Bone marrow (tissue), 2 donors: ENCODE results near the gene GALNT17.

ENCODE experiments used
- DNase-seq, 2 donors: peaks; one replicate each; lab custom pipeline; 2025; lab: John Stamatoyannopoulos, UW

GALNT17 gene

GRCh38 chr7:71132127-71132376 is at the start of gene GALNT17:
TSS of gene GALNT17 (plus strand) at chr7:71132144.
- no peak for DNase-seq

- no peak for DNase-seq
Measured at GRCh38 chr7:71095266-71095860, 36.6 kb upstream of the GALNT17 start.

GRCh38 chr7:71096351-71096750 is 35.6 kb upstream of the GALNT17 start:
- no peak for DNase-seq

GRCh38 chr7:71106226-71106625 is 25.7 kb upstream of the GALNT17 start:
- DNase-seq = no peak

- no peak for DNase-seq
Measured at GRCh38 chr7:71112436-71112835, 19.5 kb upstream of the GALNT17 start.

GRCh38 chr7:71120096-71120495 is 11.8 kb upstream of the GALNT17 start:
- DNase-seq = no peak

GRCh38 chr7:71129126-71129525 is 2.8 kb upstream of the GALNT17 start:
- no peak for DNase-seq

- DNase-seq = no peak
Measured at GRCh38 chr7:71130031-71130679, 1.8 kb upstream of the GALNT17 start.

- no peak for DNase-seq
Measured at GRCh38 chr7:71131256-71132126, 453 bp upstream of the GALNT17 start.

- no peak for DNase-seq
Measured at GRCh38 chr7:71132377-71133231, 660 bp downstream of the GALNT17 start.

GRCh38 chr7:71133232-71133622 is 1.3 kb downstream of the GALNT17 start:
- no peak for DNase-seq

GRCh38 chr7:71133856-71134255 is 1.9 kb downstream of the GALNT17 start:
- no peak for DNase-seq

- DNase-seq = no peak
Measured at GRCh38 chr7:71135116-71135515, 3.2 kb downstream of the GALNT17 start.

- no peak for DNase-seq
Measured at GRCh38 chr7:71135663-71136062, 3.7 kb downstream of the GALNT17 start.

- no peak for DNase-seq
Measured at GRCh38 chr7:71137479-71137878, 5.5 kb downstream of the GALNT17 start.

GRCh38 chr7:71140264-71140663 is 8.3 kb downstream of the GALNT17 start:
- no peak for DNase-seq

- no peak for DNase-seq
Measured at GRCh38 chr7:71144963-71145362, 13.0 kb downstream of the GALNT17 start.

GRCh38 chr7:71145906-71146901 is 14.3 kb downstream of the GALNT17 start:
- DNase-seq = no peak

- no peak for DNase-seq
Measured at GRCh38 chr7:71148098-71148497, 16.2 kb downstream of the GALNT17 start.

- no peak for DNase-seq
Measured at GRCh38 chr7:71155236-71155635, 23.3 kb downstream of the GALNT17 start.

GRCh38 chr7:71157757-71158156 is 25.8 kb downstream of the GALNT17 start:
- no peak for DNase-seq
